PC-3 (cell line): ENCODE measurements around the gene MASP1. TPM values are rescaled to one million over a fixed set of nuclear protein-coding genes. Genes with fewer than 3 reads are reported as not detected.

ENCODE experiments used
- ATAC-seq: fragments of 200-7000 bp; cut with Tn5 transposase; 2 replicates; pipeline ENCODE4 v1.9.1; 2020; ENCODE audit warnings: mild to moderate bottlenecking, moderate library complexity
- BruUV-seq: library from RNA; stranded (reverse); fragments of 400-500 nt; replicated peaks from 2 replicates; lab custom pipeline; 2021; lab: Mats Ljungman, UMichigan
- CTCF ChIA-PET: fragments of 300-600 bp; sonication (Branson Sonifier 250); formaldehyde crosslinking; loops from one replicate; lab custom pipeline; 2022; ENCODE audit warnings: antibody characterized with exemption; lab: Charles Lee
- POLR2A ChIA-PET: fragments of 300-600 bp; sonication (Branson Sonifier 250); formaldehyde crosslinking; loops from one replicate; lab custom pipeline; 2022; ENCODE audit warnings: antibody characterized with exemption; ENCODE audit not compliant: unreplicated experiment; lab: Charles Lee
- DNase-seq: peaks from one replicate; pipeline ENCODE4 v3.0.0-alpha.2; 2015
- H2AFZ ChIP-seq: fragments of 300-600 bp; sonication (generic); 2 replicates; pipeline ENCODE4 v1.6.0; 2016; ENCODE audit warnings: antibody characterized with exemption, low read length
- H3F3A ChIP-seq: fragments of 300-600 bp; sonication (generic); one replicate; pipeline ENCODE4 v1.6.0; 2017; ENCODE audit warnings: antibody characterized with exemption, low read length, control low read depth, mild to moderate bottlenecking; ENCODE audit not compliant: unreplicated experiment
- H3K27ac ChIP-seq: fragments of 300-600 bp; sonication (generic); 2 replicates; pipeline ENCODE4 v1.5.1; 2016; ENCODE audit warnings: mild to moderate bottlenecking, low read length
- H3K27me3 ChIP-seq: fragments of 300-600 bp; sonication (generic); 2 replicates; pipeline ENCODE4 v1.6.1; 2016; ENCODE audit warnings: low read length, mixed read lengths
- H3K36me3 ChIP-seq: fragments of 300-600 bp; sonication (generic); 2 replicates; pipeline ENCODE4 v1.6.1; 2016; ENCODE audit warnings: low read depth, mixed run types, low read length, mixed read lengths
- H3K4me1 ChIP-seq: fragments of 300-600 bp; sonication (generic); 2 replicates; pipeline ENCODE4 v1.5.1; 2016; ENCODE audit warnings: low read length; ENCODE audit not compliant: insufficient read depth
- H3K4me2 ChIP-seq: fragments of 300-600 bp; sonication (generic); 2 replicates; pipeline ENCODE4 v1.6.0; 2016; ENCODE audit warnings: low read length
- H3K4me3 ChIP-seq: fragments of 300-600 bp; sonication (generic); 2 replicates; pipeline ENCODE4 v1.5.1; 2016; ENCODE audit warnings: mild to moderate bottlenecking, low read length, mixed read lengths
- H3K79me2 ChIP-seq: fragments of 300-600 bp; sonication (generic); 2 replicates; pipeline ENCODE4 v1.6.1; 2017; ENCODE audit warnings: low read length, mixed read lengths
- H3K9ac ChIP-seq: fragments of 300-600 bp; sonication (generic); 2 replicates; pipeline ENCODE4 v1.6.0; 2016; ENCODE audit warnings: mild to moderate bottlenecking, low read length
- H3K9me2 ChIP-seq: fragments of 300-600 bp; sonication (generic); replicated peaks from 2 replicates; pipeline ENCODE4 v1.6.1; 2016; ENCODE audit warnings: mixed run types, low read length, mixed read lengths
- H3K9me3 ChIP-seq: fragments of 300-600 bp; sonication (generic); 2 replicates; pipeline ENCODE4 v1.6.1; 2016; ENCODE audit warnings: low read length, mixed read lengths
- H4K20me1 ChIP-seq: fragments of 300-600 bp; sonication (generic); 2 replicates; pipeline ENCODE4 v1.6.1; 2016; ENCODE audit warnings: low read length, mixed read lengths
- CTCF ChIP-seq: fragments of 300-600 bp; sonication (generic); conservative IDR thresholded peaks from 2 replicates; pipeline ENCODE4 v1.5.1; 2017; ENCODE audit warnings: antibody characterized with exemption, low read depth, mild to moderate bottlenecking, low read length
- EZH2 ChIP-seq: fragments of 300-600 bp; sonication (generic); IDR thresholded peaks from one replicate; pipeline ENCODE4 v1.6.1; 2017; ENCODE audit warnings: antibody characterized with exemption, mild to moderate bottlenecking, low read length; ENCODE audit not compliant: unreplicated experiment
- EZH2phosphoT487 ChIP-seq: fragments of 300-600 bp; sonication (generic); IDR thresholded peaks from 2 replicates; pipeline ENCODE4 v1.6.1; 2018; ENCODE audit warnings: mild to moderate bottlenecking, antibody characterized with exemption, low read length, borderline replicate concordance
- intact Hi-C: fragments of 100-400 bp; cut with micrococcal nuclease; formaldehyde crosslinking; loops from 2 replicates; pipeline ENCODE4 v1.9.0; 2023
- total RNA-seq: library from RNA; depleted of rRNA; stranded (reverse); fragments of >200 nt; gene quantifications from 2 replicates; pipeline ENCODE4 v1.2.3, GENCODE V29; 2014

Gene MASP1
- total RNA-seq, 1 experiment from 2014 or later = 0.07 TPM

GRCh38 chr3:187292631-187293515 lies 1.3 kb upstream of the MASP1 start:
- ChIA-PET CTCF (no interaction called here), POLR2A (no interaction called here)
- Histone ChIP-seq H3K36me3 (no peaks in the 10 kb centered on the region), H3K27ac (no peak overlapping the region), H3F3A (no peaks in the 10 kb centered on the region), H2AFZ (no peak overlapping the region), H3K4me3 (no peak overlapping the region), H3K27me3 (peaks cover 31% of the 10 kb centered on the region; the same call in 1 of the 2 replicates), H3K9me2 (no peaks in the 10 kb centered on the region), H3K9me3 (no peaks in the 10 kb centered on the region), H3K4me1 (no peaks in the 10 kb centered on the region; the same call in 1 of the 2 replicates), H4K20me1 (no peaks in the 10 kb centered on the region), H3K79me2 (no peaks in the 10 kb centered on the region), H3K4me2 (no peak overlapping the region), H3K9ac (no peak overlapping the region)
- no peak for TF ChIP-seq CTCF
- no peak for TF ChIP-seq EZH2
- TF ChIP-seq EZH2phosphoT487 = no peak
- DNase-seq (no peak), ATAC-seq (no peak)
- intact Hi-C loops = no loop called here
- no TSS peak for BruUV-seq

GRCh38 chr3:187292181-187292580 lies 644 bp upstream of the MASP1 start:
- intact Hi-C loops = no loop called here
- H3F3A ChIP-seq = no peaks in the 10 kb centered on the region
- H2AFZ ChIP-seq = no peak overlapping the region
- ChIA-PET POLR2A (no interaction called here), CTCF (no interaction called here)
- peaks cover 31% of the 10 kb centered on the region; the same call in 1 of the 2 replicates for H3K27me3 ChIP-seq
- no peaks in the 10 kb centered on the region for H3K36me3 ChIP-seq
- ATAC-seq = no peak
- no peaks in the 10 kb centered on the region; the same call in 1 of the 2 replicates for H3K4me1 ChIP-seq
- H3K4me2 ChIP-seq = no peak overlapping the region
- H3K4me3 ChIP-seq = no peak overlapping the region
- H4K20me1 ChIP-seq = no peaks in the 10 kb centered on the region
- no peaks in the 10 kb centered on the region for H3K9me3 ChIP-seq
- no peak for TF ChIP-seq EZH2phosphoT487
- no peaks in the 10 kb centered on the region for H3K9me2 ChIP-seq
- no peak overlapping the region for H3K27ac ChIP-seq
- no peak for DNase-seq
- H3K79me2 ChIP-seq = no peaks in the 10 kb centered on the region
- no peak overlapping the region for H3K9ac ChIP-seq
- BruUV-seq = no TSS peak

- intact Hi-C loops = no loop called here
- H3K9ac ChIP-seq = no peak overlapping the region
- H3K4me1 ChIP-seq = no peaks in the 10 kb centered on the region; the same call in 1 of the 2 replicates
- ChIA-PET CTCF (no interaction called here), POLR2A (no interaction called here)
- no peaks in the 10 kb centered on the region for H4K20me1 ChIP-seq
- ATAC-seq = no peak
- no peak overlapping the region for H2AFZ ChIP-seq
- no peaks in the 10 kb centered on the region for H3K9me2 ChIP-seq
- no peaks in the 10 kb centered on the region for H3K36me3 ChIP-seq
- DNase-seq = no peak
- BruUV-seq = no TSS peak
- no peaks in the 10 kb centered on the region for H3K9me3 ChIP-seq
- H3F3A ChIP-seq = no peaks in the 10 kb centered on the region
- peaks cover 31% of the 10 kb centered on the region; the same call in 1 of the 2 replicates for H3K27me3 ChIP-seq
- no peak overlapping the region for H3K27ac ChIP-seq
- H3K4me2 ChIP-seq = no peak overlapping the region
- H3K79me2 ChIP-seq = no peaks in the 10 kb centered on the region
- H3K4me3 ChIP-seq = no peak overlapping the region
- TF ChIP-seq EZH2 (no peak), CTCF (no peak), EZH2phosphoT487 (no peak)
These were observed 481 bp downstream of the MASP1 start for GRCh38 chr3:187291001-187291511.
